ENCODE data around the gene DHRSX. TPM values are rescaled to one million over a fixed set of nuclear protein-coding genes. Genes with fewer than 3 reads are reported as not detected.

Gene DHRSX
- total and polyA plus RNA-seq, 3 donors from 2014 or later = 15.3 to 31.3 (median 29.2) TPM

GRCh38 chrX:2416851-2417604, 83.7 kb downstream of the DHRSX start:
- H3K4me3 ChIP-seq = no peak overlapping the region
- no peaks in the 10 kb centered on the region for H3K4me1 ChIP-seq
- TF ChIP-seq CTCF (IDR thresholded peaks at IDR 0.05) = no peak
- TF ChIP-seq POLR2A (IDR thresholded peaks at IDR 0.05) = no peak
- WGBS, 2 donors = 86 to 94% methylated on average over 1 of the region's 1 CpG
- H3K36me3 ChIP-seq (ENCODE audit: low read depth, missing control alignments) = no peaks in the 10 kb centered on the region
- H3K27me3 ChIP-seq = no peaks in the 10 kb centered on the region
- intact Hi-C loops (cut with DNase I; ENCODE audit: low total_unique reads) = no loop called here
- H3K27ac ChIP-seq = no peak overlapping the region
- no peaks in the 10 kb centered on the region for H3K9me3 ChIP-seq
- DNase-seq = no peak

GRCh38 chrX:2414384-2414783, 86.4 kb downstream of the DHRSX start:
- no peak for DNase-seq
- Histone ChIP-seq H3K9me3 (no peaks in the 10 kb centered on the region), H3K4me3 (no peak overlapping the region), H3K27ac (no peak overlapping the region), H3K4me1 (no peaks in the 10 kb centered on the region), H3K27me3 (no peaks in the 10 kb centered on the region), H3K36me3 (ENCODE audit: low read depth, missing control alignments) (no peaks in the 10 kb centered on the region)
- 95% methylated on average over 2 of the region's 2 CpGs for WGBS, 2 donors
- TF ChIP-seq CTCF (IDR thresholded peaks at IDR 0.05) = no peak
- intact Hi-C loops (cut with DNase I; ENCODE audit: low total_unique reads) = no loop called here

- 95 to 97% methylated on average over 2 of the region's 2 CpGs for WGBS, 2 donors
- H3K27ac ChIP-seq = no peak overlapping the region
- no peaks in the 10 kb centered on the region for H3K4me1 ChIP-seq
- TF ChIP-seq POLR2A (IDR thresholded peaks at IDR 0.05) (no peak), CTCF (IDR thresholded peaks at IDR 0.05) (no peak)
- DNase-seq = no peak
- intact Hi-C loops (cut with DNase I; ENCODE audit: low total_unique reads) = no loop called here
- H3K9me3 ChIP-seq = no peaks in the 10 kb centered on the region
- no peaks in the 10 kb centered on the region for H3K36me3 ChIP-seq (ENCODE audit: low read depth, missing control alignments)
- H3K4me3 ChIP-seq = no peak overlapping the region
- H3K27me3 ChIP-seq = no peaks in the 10 kb centered on the region
Measured at GRCh38 chrX:2413969-2414368, 86.8 kb downstream of the DHRSX start.

GRCh38 chrX:2412131-2412530, 88.6 kb downstream of the DHRSX start:
- intact Hi-C loops (cut with DNase I; ENCODE audit: low total_unique reads) = no loop called here
- Histone ChIP-seq H3K4me1 (no peaks in the 10 kb centered on the region), H3K9me3 (no peaks in the 10 kb centered on the region), H3K4me3 (no peak overlapping the region), H3K27ac (no peak overlapping the region), H3K27me3 (no peaks in the 10 kb centered on the region), H3K36me3 (ENCODE audit: low read depth, missing control alignments) (no peaks in the 10 kb centered on the region)
- TF ChIP-seq CTCF (IDR thresholded peaks at IDR 0.05) (no peak), POLR2A (IDR thresholded peaks at IDR 0.05) (no peak)
- no peak for DNase-seq
- WGBS, 2 donors = 91 to 98% methylated on average over 9 of the region's 9 CpGs

Measured in testis (tissue), 3 donors.